ENCODE measurements around the gene RRP36. TPM values are rescaled to one million over a fixed set of nuclear protein-coding genes. Genes with fewer than 3 reads are reported as not detected.

RRP36 gene
- polyA plus RNA-seq, 1 of the 3 experiments (the other 2 are of a cell fraction) = 60.5 TPM

DNA sequence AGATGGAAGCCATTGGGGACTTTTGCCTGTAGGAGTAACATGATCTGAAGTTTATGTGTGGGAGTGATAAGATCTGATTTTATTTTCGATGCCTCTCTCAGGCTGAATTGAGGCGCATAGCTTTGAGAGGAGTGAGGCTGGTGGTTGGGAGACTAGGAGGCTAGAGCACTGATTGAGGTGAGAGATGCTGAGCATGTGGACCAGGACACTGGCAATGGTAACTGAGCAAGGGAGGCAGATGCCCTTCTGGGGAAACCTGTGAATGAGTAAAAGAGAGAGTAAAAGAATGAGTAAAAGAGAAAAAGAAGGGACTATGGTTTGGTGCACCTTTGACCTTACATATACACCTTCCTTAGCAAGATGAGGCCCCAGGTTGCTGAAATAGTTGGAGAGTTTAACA is 3.0 kb downstream of the RRP36 start:
- no peak overlapping the region for H3K27ac ChIP-seq (ENCODE audit: low read depth in 2 of 2, low read length in 1 of 2)
- TF ChIP-seq NFIC (IDR thresholded peaks at IDR 0.05; ENCODE audit: borderline replicate concordance) (no peak), EP300 (IDR thresholded peaks at IDR 0.05; ENCODE audit: borderline replicate concordance in 1 of 2, low read depth in 1 of 2, low read length in 1 of 2) (no peak), MXI1 (IDR thresholded peaks at IDR 0.05; ENCODE audit: low read depth, low read length) (no peak), SMC3 (IDR thresholded peaks at IDR 0.05; ENCODE audit: low read depth, low read length) (no peak), EZH2phosphoT487 (IDR thresholded peaks at IDR 0.05; ENCODE audit: borderline replicate concordance, low read depth) (no peak), JUND (IDR thresholded peaks at IDR 0.05) (no peak), TCF12 (IDR thresholded peaks at IDR 0.05) (no peak), NRF1 (IDR thresholded peaks at IDR 0.05; ENCODE audit: low read depth, low read length) (no peak), FOXJ3 (CRISPR knock-in tag; IDR thresholded peaks at IDR 0.05) (no peak), MEF2A (IDR thresholded peaks at IDR 0.05; ENCODE audit: borderline replicate concordance, low read depth) (no peak), REST (IDR thresholded peaks at IDR 0.05; ENCODE audit: low read depth, low read length) (no peak), POLR2AphosphoS5 (IDR thresholded peaks at IDR 0.05; ENCODE audit: low read depth, low read length) (no peak)
- TF ChIP-seq, protein P1, sequence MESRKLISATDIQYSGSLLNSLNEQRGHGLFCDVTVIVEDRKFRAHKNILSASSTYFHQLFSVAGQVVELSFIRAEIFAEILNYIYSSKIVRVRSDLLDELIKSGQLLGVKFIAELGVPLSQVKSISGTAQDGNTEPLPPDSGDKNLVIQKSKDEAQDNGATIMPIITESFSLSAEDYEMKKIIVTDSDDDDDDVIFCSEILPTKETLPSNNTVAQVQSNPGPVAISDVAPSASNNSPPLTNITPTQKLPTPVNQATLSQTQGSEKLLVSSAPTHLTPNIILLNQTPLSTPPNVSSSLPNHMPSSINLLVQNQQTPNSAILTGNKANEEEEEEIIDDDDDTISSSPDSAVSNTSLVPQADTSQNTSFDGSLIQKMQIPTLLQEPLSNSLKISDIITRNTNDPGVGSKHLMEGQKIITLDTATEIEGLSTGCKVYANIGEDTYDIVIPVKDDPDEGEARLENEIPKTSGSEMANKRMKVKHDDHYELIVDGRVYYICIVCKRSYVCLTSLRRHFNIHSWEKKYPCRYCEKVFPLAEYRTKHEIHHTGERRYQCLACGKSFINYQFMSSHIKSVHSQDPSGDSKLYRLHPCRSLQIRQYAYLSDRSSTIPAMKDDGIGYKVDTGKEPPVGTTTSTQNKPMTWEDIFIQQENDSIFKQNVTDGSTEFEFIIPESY (IDR thresholded peaks at IDR 0.05; ENCODE audit: borderline replicate concordance, low read depth) = no peak
- H3K9ac ChIP-seq = no peak overlapping the region
- H3K36me3 ChIP-seq (replicated peaks in 1 of 2; ENCODE audit: control insufficient read depth in 1 of 2, insufficient read depth in 2 of 2, low read length in 1 of 2) = peaks cover 36 to 59% of the 10 kb centered on the region in 2 experiments
- H2AFZ ChIP-seq (ENCODE audit: low read depth) = no peak overlapping the region
- H3K9me3 ChIP-seq = no peaks in the 10 kb centered on the region
- ChIA-PET POLR2A (interaction anchor here (1.2 to 1.3 kb wide), 2 partner anchors 27 to 119 kb away, joined by 3 read pairs; no protein-coding TSS in a partner anchor), CTCF (interaction anchor here (1.6 to 2.4 kb wide), 2 partner anchors 12 to 119 kb away, joined by 3 to 5 read pairs; no protein-coding TSS in a partner anchor)
- peaks cover 10% of the 10 kb centered on the region; the same call in 1 of the 2 replicates for H4K20me1 ChIP-seq (ENCODE audit: insufficient read depth)
- H3F3A ChIP-seq (replicated peaks; ENCODE audit: insufficient read depth) = peaks cover 44% of the 10 kb centered on the region
- H3K4me1 ChIP-seq (ENCODE audit: control insufficient read depth in 1 of 2, insufficient read depth in 2 of 2, low read depth in 1 of 2, low read length in 1 of 2) = peaks cover 8 to 14% of the 10 kb centered on the region in 2 experiments; a peak in 3 of 4 replicates
- no peaks in the 10 kb centered on the region for H3K9me2 ChIP-seq
- no peaks in the 10 kb centered on the region for H3K27me3 ChIP-seq (ENCODE audit: insufficient read depth)
- no peak for DNase-seq
- no peak overlapping the region for H3K4me2 ChIP-seq
- WGBS (ENCODE audit: low lambda C conversion rate) = 63% methylated on average over 2 of the region's 2 CpGs
- no peak overlapping the region for H3K4me3 ChIP-seq (ENCODE audit: low read depth in 2 of 2, low read length in 1 of 2)
- peaks cover 46% of the 10 kb centered on the region for H3K79me2 ChIP-seq (ENCODE audit: insufficient read depth)

Data from SK-N-SH (cell line).